ES-I3 (cell line): ENCODE measurements around the gene SLC38A10.

Experiments used
- H3K36me3 ChIP-seq: 2 replicates; pipeline ENCODE4 v1.6.1; 2013; ENCODE audit warnings: mild to moderate bottlenecking, low read length, control low read depth, moderate library complexity; ENCODE audit not compliant: insufficient read depth
- H3K4me1 ChIP-seq: 2 replicates; pipeline ENCODE4 v1.6.1; 2013; ENCODE audit warnings: mild to moderate bottlenecking, control low read depth, low read length; ENCODE audit not compliant: insufficient read depth
- H3K9ac ChIP-seq: 2 replicates; pipeline ENCODE4 v1.6.1; 2013; ENCODE audit warnings: low read depth, mild to moderate bottlenecking, low read length, moderate library complexity
- H3K9me3 ChIP-seq: 2 replicates; pipeline ENCODE4 v1.6.1; 2013; ENCODE audit warnings: mild to moderate bottlenecking, low read length, moderate library complexity; ENCODE audit not compliant: control insufficient read depth, insufficient read depth

SLC38A10 gene

DNA sequence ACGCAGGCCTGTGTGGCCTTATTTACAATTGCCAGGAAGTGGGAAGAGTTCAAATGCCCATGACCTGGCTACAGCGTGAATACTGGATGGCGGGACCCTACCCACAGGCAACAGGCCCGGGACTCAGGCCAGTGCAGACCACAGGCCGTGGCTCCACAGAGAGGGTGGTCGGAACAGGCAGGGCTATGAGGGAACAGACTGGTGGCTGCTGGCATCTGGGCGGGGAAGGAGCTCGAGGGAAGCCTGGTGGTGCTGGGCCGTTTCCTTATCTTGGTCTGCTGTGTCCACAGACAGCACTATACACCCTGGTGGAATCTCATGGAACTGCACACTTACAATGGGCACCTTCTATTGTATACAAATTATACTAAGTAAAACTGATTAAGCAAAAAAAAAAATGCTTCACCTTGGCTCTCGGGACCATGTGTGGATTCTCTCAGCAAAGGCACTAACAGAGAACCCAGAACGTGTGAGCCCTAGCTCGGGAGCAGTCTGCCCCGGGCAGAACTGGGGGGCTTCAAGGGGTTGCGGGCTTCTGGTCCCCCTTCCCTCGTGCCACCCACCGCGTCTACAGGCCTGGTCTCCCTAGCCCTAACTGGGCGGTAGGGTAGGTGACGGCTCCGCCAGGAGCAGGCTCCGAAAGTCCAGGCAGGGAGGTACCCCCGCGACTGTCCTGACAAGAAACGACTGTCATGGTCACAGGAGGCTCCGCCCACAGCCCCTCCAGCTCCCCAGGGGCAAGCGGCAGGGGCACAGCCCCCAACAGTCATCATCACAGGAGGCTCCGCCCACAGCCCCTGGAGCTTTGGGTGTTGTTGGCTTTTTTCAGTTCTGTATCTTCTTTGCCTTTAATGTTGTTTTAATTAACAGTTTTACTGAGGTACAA is 94.2 kb downstream of the SLC38A10 start:
- H3K4me1 ChIP-seq: no peaks in the 10 kb centered on the region
- H3K36me3 ChIP-seq: 0 out of 2 replicates have a peak, but pooled peaks cover 2% of the 10 kb centered on the region

DNA sequence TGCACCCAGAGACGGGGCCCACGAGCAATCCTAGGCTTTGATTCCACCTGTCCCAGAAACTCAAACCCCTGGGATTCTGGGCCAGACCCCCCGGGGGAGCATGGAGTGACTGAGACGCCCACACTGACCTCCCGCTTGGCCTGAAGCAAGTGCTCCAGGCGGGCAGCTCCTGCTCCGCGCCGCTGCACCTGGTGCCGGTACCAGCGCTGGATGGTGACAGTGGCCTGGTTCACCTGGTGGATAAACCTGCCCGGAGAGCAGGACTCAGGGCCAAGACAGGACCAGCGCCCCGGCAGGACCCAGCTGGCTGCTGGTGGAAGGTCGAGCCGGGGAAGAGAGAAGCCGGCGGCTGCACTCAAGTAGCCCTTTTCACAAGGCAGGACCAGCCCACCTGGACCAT is 94.9 kb downstream of the SLC38A10 start:
- Histone ChIP-seq H3K9ac (no peak overlapping the region), H3K36me3 (0 out of 2 replicates have a peak, but pooled peaks cover 2% of the 10 kb centered on the region), H3K4me1 (no peaks in the 10 kb centered on the region), H3K9me3 (no peaks in the 10 kb centered on the region)

More for the DNA sequence above, 94.2 kb downstream of the SLC38A10 start:
- Histone ChIP-seq H3K9ac (no peak overlapping the region), H3K9me3 (no peaks in the 10 kb centered on the region)

DNA sequence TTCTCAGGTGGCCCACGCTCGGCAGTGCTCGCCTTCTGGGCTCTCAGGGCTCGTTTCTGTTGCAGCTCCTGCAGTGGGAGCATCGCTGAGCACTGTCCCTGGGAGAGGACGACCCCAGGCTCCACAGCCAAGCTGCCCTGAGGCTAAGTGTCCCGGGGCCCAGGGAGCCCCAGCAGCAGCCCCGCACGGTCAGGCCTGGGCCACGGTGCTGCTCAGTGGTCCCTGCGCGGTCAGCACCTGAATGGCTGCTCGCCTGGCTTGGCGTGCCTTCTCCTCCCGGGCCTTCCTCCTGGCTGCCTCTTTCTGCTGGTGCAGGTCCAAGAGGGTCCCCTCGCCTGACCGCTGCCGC is 95.7 kb downstream of the SLC38A10 start:
- no peaks in the 10 kb centered on the region for H3K9me3 ChIP-seq

DNA sequence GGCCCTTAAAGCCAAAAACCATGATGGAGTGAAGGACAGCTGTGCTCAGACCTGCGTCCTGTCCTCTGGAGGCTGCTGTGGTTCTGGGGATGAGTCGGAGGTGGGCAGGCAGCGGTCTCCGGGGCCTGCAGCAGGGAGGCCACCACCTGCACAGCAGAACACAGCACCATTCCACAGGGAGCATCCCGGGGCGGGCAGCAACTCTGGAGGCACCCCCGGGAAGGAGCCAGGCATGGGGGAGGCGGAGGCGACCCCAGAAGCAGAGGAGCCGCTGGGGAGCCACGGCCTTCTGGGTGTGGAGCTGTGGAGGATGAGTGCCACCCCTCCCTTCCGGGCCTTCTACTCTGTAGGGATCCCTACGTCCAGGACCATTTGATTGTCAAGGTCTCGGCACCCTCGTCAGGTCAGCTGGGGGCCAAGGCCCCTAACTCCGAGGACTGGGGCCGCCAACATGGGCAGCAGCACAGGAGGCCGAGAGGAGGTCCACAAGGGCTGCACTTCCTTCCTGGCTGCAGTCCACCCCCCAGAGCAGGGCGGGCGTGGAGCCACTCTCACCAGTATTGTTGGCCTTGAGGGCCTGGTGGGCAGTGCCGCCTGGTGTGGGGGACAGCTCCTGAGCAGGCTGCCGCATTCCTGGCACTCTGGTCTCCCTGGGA is 96.2 kb downstream of the SLC38A10 start:
- H3K9ac ChIP-seq: no peak overlapping the region
- no peaks in the 10 kb centered on the region for H3K4me1 ChIP-seq
- H3K36me3 ChIP-seq: 0 out of 2 replicates have a peak, but pooled peaks cover 2% of the 10 kb centered on the region
- no peaks in the 10 kb centered on the region for H3K9me3 ChIP-seq

More for the DNA sequence above, 95.7 kb downstream of the SLC38A10 start:
- Histone ChIP-seq H3K9ac (no peak overlapping the region), H3K36me3 (0 out of 2 replicates have a peak, but pooled peaks cover 2% of the 10 kb centered on the region), H3K4me1 (no peaks in the 10 kb centered on the region)

DNA sequence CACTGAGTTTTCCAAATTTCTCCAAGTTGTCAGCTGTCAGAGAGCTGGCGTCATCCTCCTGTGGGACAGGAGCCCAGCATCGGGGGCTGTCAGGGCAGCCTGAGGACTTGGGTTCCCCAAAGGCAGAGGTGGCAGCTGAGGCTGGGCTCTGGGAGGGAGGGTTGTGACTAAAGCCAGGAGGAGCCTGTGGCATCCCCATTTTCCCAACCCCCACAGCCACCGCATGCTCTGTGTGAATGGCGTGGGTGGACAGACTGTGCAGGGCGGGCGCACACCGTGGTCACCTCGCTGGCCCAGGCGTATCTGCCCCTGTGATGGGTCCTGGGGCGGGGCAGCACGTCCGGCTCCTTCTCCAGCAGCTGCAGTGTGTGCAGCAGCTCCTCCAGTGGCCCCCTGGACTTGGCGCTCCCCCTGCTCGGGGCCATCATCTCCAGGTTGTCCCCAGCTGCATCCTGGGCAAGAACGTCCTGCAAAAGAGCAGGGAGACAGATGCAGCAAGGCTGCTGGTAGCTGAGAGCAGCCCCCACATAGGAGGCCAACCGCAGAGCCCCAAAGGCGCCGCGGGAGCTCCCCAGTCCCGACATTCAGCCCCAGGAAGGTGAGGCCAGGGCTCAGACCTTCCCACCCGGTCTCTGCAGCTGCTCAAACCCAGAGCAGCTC is 97.1 kb downstream of the SLC38A10 start:
- H3K4me1 ChIP-seq: no peaks in the 10 kb centered on the region; the same call in 1 of the 2 replicates
- no peaks in the 10 kb centered on the region for H3K9me3 ChIP-seq
- no peak overlapping the region for H3K9ac ChIP-seq
- 0 out of 2 replicates have a peak, but pooled peaks cover 2% of the 10 kb centered on the region for H3K36me3 ChIP-seq

DNA sequence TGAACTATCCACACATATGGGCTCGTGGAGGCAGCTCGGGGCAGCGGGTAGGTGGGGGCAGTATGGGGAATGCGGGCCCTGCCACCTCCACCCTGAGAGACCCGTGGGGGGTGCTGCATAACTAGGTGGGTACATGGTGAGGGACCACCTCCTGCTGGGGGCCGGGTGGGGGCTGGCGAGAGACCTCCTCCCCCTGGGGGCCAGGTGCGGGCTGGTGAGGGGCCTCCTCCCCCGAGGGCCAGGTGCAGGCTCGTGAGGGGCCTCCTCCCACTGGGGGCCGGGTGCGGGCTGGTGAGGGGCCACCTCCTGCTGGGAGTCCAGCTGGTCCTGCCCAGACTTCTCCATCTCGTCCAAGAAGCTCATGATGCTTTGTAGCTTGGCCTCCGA is 97.7 kb downstream of the SLC38A10 start:
- Histone ChIP-seq H3K9ac (no peak overlapping the region), H3K4me1 (no peaks in the 10 kb centered on the region; the same call in 1 of the 2 replicates), H3K9me3 (no peaks in the 10 kb centered on the region), H3K36me3 (0 out of 2 replicates have a peak, but pooled peaks cover 2% of the 10 kb centered on the region)

DNA sequence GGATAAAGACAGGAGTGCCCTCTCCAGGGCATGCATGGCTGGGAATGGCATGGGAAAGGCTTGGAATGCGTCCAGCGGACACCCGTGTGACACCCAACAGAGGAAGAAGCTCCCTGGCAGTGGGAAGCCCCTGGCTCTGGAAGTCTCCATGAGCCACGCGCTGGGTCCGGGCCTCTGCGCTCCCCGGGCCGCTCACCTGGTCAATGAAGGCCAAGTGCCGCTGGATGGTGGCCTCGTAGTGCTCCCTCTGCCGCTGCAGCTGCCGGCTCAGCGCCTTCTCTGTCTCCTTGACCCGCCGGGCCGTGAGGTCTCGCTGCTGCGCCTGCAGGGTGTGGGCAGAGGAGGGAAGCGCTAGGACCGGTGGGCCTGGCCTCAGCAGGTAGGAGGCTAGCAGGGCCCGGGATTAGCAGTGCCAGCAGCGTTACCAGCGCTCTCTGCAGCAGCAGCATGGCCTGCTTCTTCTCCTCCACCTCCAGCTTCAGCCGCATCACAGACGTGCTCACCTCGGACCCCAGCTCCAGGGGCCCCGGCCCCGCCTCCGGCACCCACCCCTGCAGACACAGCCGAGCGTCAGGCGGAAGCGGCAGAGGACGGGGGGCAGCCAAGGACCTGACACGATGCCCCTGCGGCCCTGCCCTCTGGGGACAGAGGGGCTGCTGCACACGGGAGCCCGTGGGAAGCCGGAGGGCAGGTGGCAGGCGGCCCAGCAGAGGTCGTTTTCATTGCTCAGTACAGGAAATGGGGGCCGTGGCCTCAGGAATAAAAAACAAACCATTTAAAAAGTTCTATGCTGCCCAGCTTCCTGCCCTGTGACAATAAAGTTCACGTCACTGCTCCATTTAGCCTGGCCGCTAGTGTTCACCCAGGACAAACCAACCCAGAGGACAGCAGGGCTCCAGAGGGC is 98.3 kb downstream of the SLC38A10 start:
- Histone ChIP-seq H3K9ac (no peak overlapping the region), H3K9me3 (no peaks in the 10 kb centered on the region), H3K36me3 (0 out of 2 replicates have a peak, but pooled peaks cover 2% of the 10 kb centered on the region), H3K4me1 (no peaks in the 10 kb centered on the region; the same call in 1 of the 2 replicates)

DNA sequence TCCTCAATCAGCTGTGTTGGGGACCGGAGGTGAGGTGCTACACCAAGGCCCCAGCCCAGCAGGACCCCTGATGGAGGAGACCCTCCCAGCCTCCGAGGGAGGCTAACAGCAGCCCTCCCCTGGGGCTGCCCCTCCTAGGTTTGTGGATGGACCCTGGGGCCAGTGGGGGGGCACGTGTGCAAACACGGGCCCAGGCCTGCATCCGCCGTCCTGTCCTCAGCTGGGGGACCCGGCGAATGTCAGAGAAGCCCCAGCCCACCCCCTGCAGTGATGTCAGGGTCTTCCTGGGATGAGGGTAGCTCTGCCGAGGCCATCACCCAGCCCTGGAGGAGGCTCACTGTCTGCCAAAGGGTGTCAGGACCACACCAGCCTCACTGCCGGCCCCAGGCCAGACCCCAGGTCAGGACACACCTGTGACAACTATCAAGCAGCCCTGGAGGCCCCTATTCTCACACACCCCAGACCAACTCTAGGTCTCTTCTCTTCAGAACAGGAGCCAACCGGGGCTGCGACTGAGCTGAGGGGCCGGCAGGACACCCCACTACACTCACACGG is 99.1 kb downstream of the SLC38A10 start:
- Histone ChIP-seq H3K9ac (no peak overlapping the region), H3K9me3 (no peaks in the 10 kb centered on the region), H3K4me1 (no peaks in the 10 kb centered on the region; the same call in 1 of the 2 replicates), H3K36me3 (0 out of 2 replicates have a peak, but pooled peaks cover 2% of the 10 kb centered on the region)
